H1 (cell line): ENCODE results near the gene TLCD5. TPM values are rescaled to one million over a fixed set of nuclear protein-coding genes. Genes with fewer than 3 reads are reported as not detected.
A peak's percentile ranks its signal among the peaks of the same experiment; 100 is the strongest.

ENCODE experiments used
- KDM5A ChIP-seq: fragments of 200-600 bp; IDR thresholded peaks from 2 replicates; pipeline ENCODE4 v1.7.1; 2012; ENCODE audit warnings: mild to moderate bottlenecking, low read length, inconsistent platforms, mixed read lengths
- MAX ChIP-seq: IDR thresholded peaks from 2 replicates; pipeline ENCODE4 v1.6.1; 2012; ENCODE audit warnings: inconsistent platforms
- PHF8 ChIP-seq: fragments of 200-600 bp; sonication (generic); conservative IDR thresholded peaks from 2 replicates; pipeline ENCODE4 v1.7.1; 2012; ENCODE audit warnings: low read depth, mild to moderate bottlenecking, inconsistent platforms, low read length, moderate library complexity
- polyA plus RNA-seq, 7 experiments: library from polyadenylated mRNA; depleted of rRNA in 3 of 7; stranded (reverse) in 5 of 7; unstranded in 2 of 7; fragments of >200 nt in 5 of 7; fragments of 200-250 nt in 2 of 7; gene quantifications; 1 replicate in 5 of 7; 2 replicates in 1 of 7; 4 replicates in 1 of 7; pipeline versions ENCODE4 v1.2.1 to v1.2.3, GENCODE V29; 2011 to 2013; ENCODE audit warnings: missing spikeins in 2 of 7, mixed read lengths in 2 of 7
- total RNA-seq: library from RNA; stranded (reverse); fragmentation: NEBNext Ultra II Directional; extraction: Animal tissue kit (Norgen Biotek cat#: 25700); gene quantifications from 2 replicates; pipeline ENCODE4 v1.2.1, GENCODE V29; 2021

Gene TLCD5
- total and polyA plus RNA-seq, 2 of the 8 experiments (the other 6 are each of a cell fraction or from before 2014, with no cell fraction given), result 9.5 to 10.1 TPM

DNA sequence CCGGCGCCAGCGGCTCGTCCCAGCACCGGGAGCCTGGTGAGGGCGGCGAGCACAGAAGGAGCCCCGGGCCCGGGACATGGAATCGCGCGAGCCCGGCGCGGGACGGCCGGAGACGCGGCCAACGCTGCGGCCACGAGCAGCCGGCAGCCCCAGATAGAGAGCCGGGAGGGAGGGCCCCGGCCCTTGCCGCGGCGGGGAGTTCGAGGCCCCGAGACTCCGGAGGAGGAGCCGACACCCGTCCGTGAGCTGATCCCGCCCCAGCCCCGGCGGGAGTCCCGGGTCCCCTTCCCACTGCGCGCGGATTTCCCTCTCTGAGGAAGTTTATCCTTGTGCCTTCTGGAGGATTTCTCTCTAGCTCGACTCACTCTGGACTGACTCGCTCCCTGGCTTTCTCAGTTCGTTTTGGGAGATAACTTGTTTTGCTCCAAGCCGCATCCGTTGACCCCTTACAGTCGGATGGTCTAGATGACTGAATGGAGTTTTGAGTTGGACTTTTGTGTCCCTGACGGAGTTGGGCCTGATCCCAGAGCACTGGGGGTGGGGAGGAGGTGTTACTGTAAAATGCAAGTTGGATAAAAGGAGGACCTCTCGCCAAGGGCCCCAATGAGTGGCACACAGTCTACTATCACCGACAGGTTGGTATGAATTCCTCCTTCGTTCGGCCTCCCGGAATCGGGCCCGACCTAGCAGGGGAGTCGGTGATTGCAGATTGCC lies 11.7 kb downstream of the TLCD5 start (continued):
- TF ChIP-seq MAX (0 out of 2 replicates have a peak, but pooled peaks have one; percentile 25), KDM5A (0 out of 2 replicates have a peak, but pooled peaks have one; percentile 20), PHF8 (peak; percentile 26; the same call in 1 of the 2 replicates)
